Endothelial cell of umbilical vein (primary cell): Measurements from ENCODE around the gene CCSAP. TPM values are rescaled to one million over a fixed set of nuclear protein-coding genes. Genes with fewer than 3 reads are reported as not detected.

ENCODE experiments used
- BruUV-seq: library from RNA; stranded (reverse); fragments of 400-500 nt; replicated peaks from 2 replicates; lab custom pipeline; 2021; lab: Mats Ljungman, UMichigan
- CTCF ChIA-PET: fragments of 300-600, 350-600 bp; sonication (Branson Sonifier 250); formaldehyde crosslinking; loops from one replicate; lab custom pipeline; 2021; ENCODE audit warnings: antibody characterized with exemption, inconsistent platforms; lab: Charles Lee
- POLR2A ChIA-PET: fragments of 300-600, 350-600 bp; sonication (Branson Sonifier 250); formaldehyde crosslinking; loops from one replicate; lab custom pipeline; 2021; ENCODE audit warnings: antibody characterized with exemption, inconsistent platforms; lab: Charles Lee
- DNase-seq: peaks from one replicate; pipeline ENCODE4 v3.0.0-alpha.2; 2011; ENCODE audit warnings: low read depth, low spot score
- FAIRE-seq: peaks from 2 replicates; lab custom pipeline; 2011; peaks lifted over from hg19 to GRCh38; lab: Jason Lieb, UNC
- H2AFZ ChIP-seq: 2 replicates; pipeline ENCODE4 v1.6.0; 2012; ENCODE audit warnings: low read depth, low read length, control low read depth, inconsistent platforms
- H3K27ac ChIP-seq: 2 replicates; pipeline ENCODE4 v1.5.1; 2011; ENCODE audit warnings: low read depth, mild to moderate bottlenecking, control low read depth, low read length, moderate library complexity; ENCODE audit not compliant: insufficient read depth
- H3K27me3 ChIP-seq, 2 experiments: 2 replicates each; pipeline versions ENCODE4 v1.6.0 to v1.6.1; 2011; ENCODE audit warnings: low read length in 2 of 2, mixed read lengths in 1 of 2; ENCODE audit not compliant: control insufficient read depth in 2 of 2, insufficient read depth in 2 of 2
- H3K36me3 ChIP-seq, 2 experiments: 2 replicates in 1 of 2; 3 replicates in 1 of 2; pipeline ENCODE4 v1.5.1; 2011; ENCODE audit warnings: low read length in 2 of 2, mild to moderate bottlenecking in 1 of 2, moderate library complexity in 1 of 2; ENCODE audit not compliant: control insufficient read depth in 2 of 2, insufficient read depth in 2 of 2; ENCODE audit errors: extremely low read depth in 1 of 2
- H3K4me1 ChIP-seq: 3 replicates; pipeline ENCODE4 v1.5.1; 2011; ENCODE audit warnings: mild to moderate bottlenecking, low read length; ENCODE audit not compliant: control insufficient read depth, insufficient read depth; ENCODE audit errors: extremely low read depth
- H3K4me2 ChIP-seq: 2 replicates; pipeline ENCODE4 v1.6.1; 2011; ENCODE audit warnings: low read length, control low read depth, mixed read lengths; ENCODE audit not compliant: insufficient read depth
- H3K4me3 ChIP-seq, 3 experiments: fragments of 200-600 bp in 1 of 3; sonication (generic), shearing (Covaris generic) in 1 of 3; replicated peaks in 1 of 3; 2 replicates each; pipeline ENCODE4 v1.5.1; 2011 to 2016; ENCODE audit warnings: control low read depth in 3 of 3, low read length in 3 of 3, mild to moderate bottlenecking in 2 of 3, inconsistent platforms in 1 of 3, low read depth in 1 of 3, moderate library complexity in 1 of 3; ENCODE audit not compliant: insufficient read depth in 1 of 3
- H3K79me2 ChIP-seq: 2 replicates; pipeline ENCODE4 v1.6.0; 2012; ENCODE audit warnings: low read length, inconsistent platforms; ENCODE audit not compliant: control insufficient read depth, insufficient read depth
- H3K9ac ChIP-seq: replicated peaks from 2 replicates; pipeline ENCODE3; 2011; ENCODE audit warnings: low read length, control low read depth; ENCODE audit not compliant: insufficient read depth; ENCODE audit errors: extremely low read depth
- H3K9me1 ChIP-seq: replicated peaks from 3 replicates; pipeline ENCODE4 v1.6.0; 2011; ENCODE audit warnings: mild to moderate bottlenecking, low read length; ENCODE audit not compliant: control insufficient read depth, insufficient read depth; ENCODE audit errors: extremely low read depth
- H3K9me3 ChIP-seq: replicated peaks from 2 replicates; pipeline ENCODE4 v1.5.1; 2012; ENCODE audit warnings: low read length, inconsistent platforms; ENCODE audit not compliant: control insufficient read depth, insufficient read depth
- H4K20me1 ChIP-seq: replicated peaks from 2 replicates; pipeline ENCODE3; 2011; ENCODE audit warnings: mild to moderate bottlenecking, low read length; ENCODE audit not compliant: control insufficient read depth, insufficient read depth; ENCODE audit errors: extremely low read depth
- CTCF ChIP-seq, 2 donors: IDR thresholded peaks; 1 replicate in 1 of 2; 2 replicates in 1 of 2; pipeline ENCODE4 v1.5.1; 2011; ENCODE audit warnings: low read length in 2 of 2, mild to moderate bottlenecking in 2 of 2, moderate library complexity in 2 of 2, control low read depth in 1 of 2, inconsistent platforms in 1 of 2, low read depth in 1 of 2; ENCODE audit not compliant: insufficient read depth in 1 of 2; ENCODE audit errors: extremely low read depth in 1 of 2
- EZH2 ChIP-seq: IDR thresholded peaks from 2 replicates; pipeline ENCODE4 v1.6.1; 2012; ENCODE audit warnings: borderline replicate concordance, low read depth, mild to moderate bottlenecking, moderate library complexity, low read length, inconsistent platforms; ENCODE audit not compliant: severe bottlenecking
- FOS ChIP-seq: IDR thresholded peaks from 2 replicates; pipeline ENCODE4 v1.6.1; 2011; ENCODE audit warnings: mild to moderate bottlenecking, low read length, moderate library complexity, borderline replicate concordance; ENCODE audit not compliant: insufficient read depth
- GATA2 ChIP-seq: IDR thresholded peaks from 2 replicates; pipeline ENCODE4 v1.7.0; 2011; ENCODE audit warnings: low read depth, mild to moderate bottlenecking, moderate library complexity, mixed read lengths, low read length; ENCODE audit not compliant: insufficient read length, insufficient read depth
- JUN ChIP-seq: IDR thresholded peaks from 2 replicates; pipeline ENCODE4 v1.6.1; 2011; ENCODE audit warnings: borderline replicate concordance, low read depth; ENCODE audit not compliant: insufficient read length, insufficient read depth
- MYC ChIP-seq: IDR thresholded peaks from one replicate; pipeline ENCODE4 v1.6.1; 2011; ENCODE audit warnings: mild to moderate bottlenecking, low read depth, low read length
- POLR2A ChIP-seq: IDR thresholded peaks from 2 replicates; pipeline ENCODE4 v1.6.1; 2012; ENCODE audit warnings: low read depth, mild to moderate bottlenecking, control low read depth, low read length
- POLR2AphosphoS5 ChIP-seq: IDR thresholded peaks from 2 replicates; pipeline ENCODE4 v1.6.1; 2012; ENCODE audit warnings: low read depth, mild to moderate bottlenecking, control low read depth, low read length, moderate library complexity; ENCODE audit not compliant: insufficient read depth
- dilution Hi-C: fragments of 300-500 bp; cut with MboI; formaldehyde crosslinking; loops from one replicate; pipeline ENCODE4 v1.15.0; 2019; ENCODE audit warnings: low sequenced_read_pairs; ENCODE audit not compliant: extremely low pct_ligation_motif_present
- intact Hi-C: fragments of 100-400 bp; cut with micrococcal nuclease; formaldehyde crosslinking; loops from one replicate; pipeline ENCODE4 v1.10.0; 2022
- polyA plus RNA-seq, 4 experiments: library from polyadenylated mRNA; depleted of rRNA in 3 of 4; stranded (reverse) in 3 of 4; unstranded in 1 of 4; fragments of >200 nt; gene quantifications; 2 replicates each; pipeline versions ENCODE4 v1.2.1 to v1.2.3, GENCODE V29; 2011 to 2012; ENCODE audit warnings: missing spikeins in 1 of 4
- total RNA-seq: library from RNA; stranded (reverse); gene quantifications from 2 replicates; pipeline ENCODE4 v1.2.3, GENCODE V29; 2021
- TF ChIP-seq, protein P1 (sequence below): IDR thresholded peaks from 2 replicates; pipeline ENCODE4 v1.6.1; 2011; ENCODE audit not compliant: insufficient read depth, insufficient read length

CCSAP gene
- total and polyA plus RNA-seq, 2 donors (not counting 3 experiments of a cell fraction or from before 2014, with no cell fraction given) = 1.3 to 5.7 TPM

- dilution Hi-C loops (no loop called here), intact Hi-C loops (no loop called here)
- FAIRE-seq (no peak), DNase-seq (no peak)
- Histone ChIP-seq H3K9ac (no peak overlapping the region), H3K9me3 (no peaks in the 10 kb centered on the region), H3K79me2 (no peaks in the 10 kb centered on the region), H3K9me1 (no peaks in the 10 kb centered on the region), H3K27me3 (no peaks in the 10 kb centered on the region), H3K4me2 (no peak overlapping the region), H3K4me3 (no peak overlapping the region), H3K27ac (no peak overlapping the region), H3K4me1 (no peaks in the 10 kb centered on the region), H2AFZ (no peak overlapping the region), H4K20me1 (no peaks in the 10 kb centered on the region), H3K36me3 (no peaks in the 10 kb centered on the region)
- POLR2A ChIA-PET = no interaction called here
- CTCF ChIA-PET = no interaction called here
- no peak for TF ChIP-seq JUN
- no peak for TF ChIP-seq GATA2
- no peak for TF ChIP-seq FOS
- TF ChIP-seq POLR2AphosphoS5 = no peak
- TF ChIP-seq POLR2A = no peak
- TF ChIP-seq, protein P1, sequence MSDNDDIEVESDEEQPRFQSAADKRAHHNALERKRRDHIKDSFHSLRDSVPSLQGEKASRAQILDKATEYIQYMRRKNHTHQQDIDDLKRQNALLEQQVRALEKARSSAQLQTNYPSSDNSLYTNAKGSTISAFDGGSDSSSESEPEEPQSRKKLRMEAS = no peak
- no peak for TF ChIP-seq EZH2
- TF ChIP-seq CTCF (IDR thresholded peaks at IDR 0.05; ENCODE audit: extremely low read depth in 1 of 2, insufficient read depth in 1 of 2, low read depth in 1 of 2, low read length in 2 of 2) = no peak
- no peak for TF ChIP-seq MYC
- BruUV-seq = no TSS peak
Observed at GRCh38 chr1:229384822-229385221, 42.0 kb upstream of the CCSAP start.
